BLaER1 (cell line): ENCODE data around the gene SIX1.

Experiments used
- H3K27ac ChIP-seq: shearing (Covaris generic); formaldehyde crosslinking; 2 replicates; pipeline ENCODE4 v1.8.1; 2022
- H3K27me3 ChIP-seq: shearing (Covaris generic); formaldehyde crosslinking; 2 replicates; pipeline ENCODE4 v1.8.1; 2022
- H3K36me3 ChIP-seq: shearing (Covaris generic); formaldehyde crosslinking; 2 replicates; pipeline ENCODE4 v1.8.1; 2022
- H3K4me1 ChIP-seq: shearing (Covaris generic); formaldehyde crosslinking; 2 replicates; pipeline ENCODE4 v1.8.1; 2022
- H3K4me2 ChIP-seq: shearing (Covaris generic); formaldehyde crosslinking; 2 replicates; pipeline ENCODE4 v1.8.1; 2022
- H3K4me3 ChIP-seq: shearing (Covaris generic); formaldehyde crosslinking; 2 replicates; pipeline ENCODE4 v1.8.1; 2022
- H3K9ac ChIP-seq: shearing (Covaris generic); formaldehyde crosslinking; 2 replicates; pipeline ENCODE4 v1.8.1; 2022
- H3K9me3 ChIP-seq: shearing (Covaris generic); formaldehyde crosslinking; 2 replicates; pipeline ENCODE4 v1.8.1; 2022
- H4K20me1 ChIP-seq: shearing (Covaris generic); formaldehyde crosslinking; 2 replicates; pipeline ENCODE4 v1.8.1; 2022
- Cebpa-rat ChIP-seq: shearing (Covaris generic); IDR thresholded peaks from 2 replicates; pipeline ENCODE4 v1.8.1; 2022

Gene SIX1

DNA sequence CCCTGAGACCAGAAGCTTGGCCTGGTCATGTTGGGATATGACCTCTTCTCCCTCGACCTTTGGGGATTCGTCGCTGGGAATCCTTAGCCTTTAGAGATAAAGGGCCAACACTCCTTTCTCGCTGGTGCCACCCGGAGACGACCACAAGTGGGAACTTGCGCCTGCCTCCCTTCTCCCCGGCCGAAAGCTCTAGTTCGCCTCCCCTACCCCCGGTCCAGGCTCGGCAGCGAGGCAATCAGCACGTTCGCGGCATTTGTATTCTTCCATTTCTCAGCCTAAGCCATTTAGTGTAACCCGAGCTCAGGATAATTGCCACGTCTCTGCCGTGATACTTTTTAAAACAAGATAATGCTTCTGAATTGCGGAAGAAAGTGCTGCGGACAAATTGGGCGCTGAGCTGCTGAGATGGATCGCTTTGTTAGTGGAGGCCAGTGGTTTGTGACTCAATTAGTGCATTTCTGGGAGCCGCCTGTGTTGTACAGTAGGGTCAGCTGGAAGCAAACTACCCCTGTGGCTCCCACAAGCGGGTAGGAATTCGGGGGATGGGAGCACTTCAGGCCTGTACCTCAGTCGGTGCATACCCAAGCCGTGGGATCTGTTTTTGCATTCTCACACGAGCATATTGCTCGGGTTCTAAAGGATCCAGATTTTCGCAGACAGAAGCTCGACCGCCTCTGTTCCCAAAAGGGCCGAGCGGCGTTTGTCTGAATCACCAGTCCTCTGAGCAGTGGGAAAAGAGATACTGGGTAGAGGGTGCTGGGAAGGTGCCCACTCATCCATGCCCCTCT is 6.8 kb upstream of the SIX1 start:
- peaks cover 18% of the 10 kb centered on the region for H3K4me1 ChIP-seq
- H3K27me3 ChIP-seq, result peaks cover 84% of the 10 kb centered on the region
- no peaks in the 10 kb centered on the region for H3K36me3 ChIP-seq
- peak overlapping the region; percentile 93 for H3K4me2 ChIP-seq
- H3K9me3 ChIP-seq, result peaks cover 26% of the 10 kb centered on the region
- H4K20me1 ChIP-seq, result peaks cover 8% of the 10 kb centered on the region; the same call in 1 of the 2 replicates
- peak overlapping the region; percentile 74 for H3K4me3 ChIP-seq
- no peak for TF ChIP-seq Cebpa-rat
- H3K27ac ChIP-seq, result no peak overlapping the region
- no peak overlapping the region for H3K9ac ChIP-seq

DNA sequence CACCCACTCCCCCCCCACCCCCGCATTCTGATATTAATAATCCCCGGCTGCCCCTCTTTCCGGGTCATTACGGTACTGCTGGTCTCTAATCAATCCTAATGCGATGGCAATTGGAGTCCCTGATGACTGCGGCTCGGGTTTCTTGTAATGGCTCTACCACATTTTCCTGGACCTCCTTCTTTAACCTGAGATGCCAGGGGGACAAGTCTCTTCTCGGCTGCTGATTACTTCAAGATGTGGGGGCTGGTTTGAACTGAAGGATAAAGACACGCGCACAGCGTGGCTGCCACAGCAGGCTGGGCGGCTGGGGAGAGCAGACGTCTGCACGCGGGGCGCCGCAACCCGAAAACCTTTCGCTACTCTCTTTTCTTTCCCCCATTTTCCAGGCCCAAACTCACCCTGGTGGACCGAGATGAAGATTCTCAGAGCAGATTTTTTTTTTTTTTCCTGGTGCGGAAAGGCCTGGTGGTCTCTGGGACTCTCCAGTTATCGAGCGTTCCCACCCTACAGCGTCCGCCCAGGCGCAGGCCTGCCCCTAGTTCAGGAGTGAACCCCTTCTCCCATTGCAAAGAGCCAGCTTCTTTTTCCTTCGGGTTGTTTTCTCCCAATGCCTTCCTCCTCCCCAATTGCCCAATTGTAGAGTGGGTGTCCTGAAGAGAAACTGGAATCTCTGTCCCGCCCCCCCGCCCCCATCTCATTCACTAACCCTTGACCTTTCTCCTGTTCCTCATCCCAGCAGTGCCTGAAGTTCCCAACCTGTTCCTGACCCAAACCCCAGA is 6.0 kb upstream of the SIX1 start:
- H3K27ac ChIP-seq, result no peak overlapping the region
- H3K4me3 ChIP-seq, result no peak overlapping the region
- H3K27me3 ChIP-seq, result peaks cover 91% of the 10 kb centered on the region
- no peak overlapping the region for H3K9ac ChIP-seq
- H3K4me2 ChIP-seq, result no peak overlapping the region
- H3K36me3 ChIP-seq, result no peaks in the 10 kb centered on the region
- H3K9me3 ChIP-seq, result peaks cover 26% of the 10 kb centered on the region
- peaks cover 8% of the 10 kb centered on the region; the same call in 1 of the 2 replicates for H4K20me1 ChIP-seq
- H3K4me1 ChIP-seq, result peaks cover 18% of the 10 kb centered on the region
- no peak for TF ChIP-seq Cebpa-rat

DNA sequence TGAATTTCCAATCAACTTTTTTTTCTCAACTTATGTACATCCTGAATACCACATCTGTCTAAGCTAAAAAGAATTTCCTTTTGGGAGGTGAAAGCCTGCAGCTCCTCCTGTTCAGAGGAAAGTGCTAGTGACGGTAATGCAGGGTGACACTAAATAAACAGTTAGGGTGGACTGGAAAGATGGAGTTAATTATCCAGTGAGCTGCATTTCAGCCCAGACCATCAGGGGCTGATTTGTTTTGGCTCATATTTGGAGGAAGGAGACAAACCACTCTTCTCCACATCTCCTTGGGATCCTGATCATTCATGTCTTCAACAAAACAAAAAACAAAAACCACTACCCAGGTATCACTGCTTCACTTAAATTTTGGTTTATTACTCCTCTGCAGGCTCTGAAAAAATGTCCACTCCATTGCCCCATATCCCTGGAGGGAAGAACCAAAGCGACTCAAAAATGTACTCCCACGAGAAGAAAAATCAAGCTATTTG is 5.1 kb upstream of the SIX1 start:
- H3K4me3 ChIP-seq, result no peak overlapping the region
- H3K9me3 ChIP-seq, result peaks cover 35% of the 10 kb centered on the region
- no peak overlapping the region for H3K4me2 ChIP-seq
- H3K4me1 ChIP-seq, result peaks cover 18% of the 10 kb centered on the region
- no peak overlapping the region for H3K9ac ChIP-seq
- H3K36me3 ChIP-seq, result no peaks in the 10 kb centered on the region
- peaks cover 100% of the 10 kb centered on the region for H3K27me3 ChIP-seq
- no peak overlapping the region for H3K27ac ChIP-seq
- H4K20me1 ChIP-seq, result peaks cover 8% of the 10 kb centered on the region; the same call in 1 of the 2 replicates
- no peak for TF ChIP-seq Cebpa-rat

DNA sequence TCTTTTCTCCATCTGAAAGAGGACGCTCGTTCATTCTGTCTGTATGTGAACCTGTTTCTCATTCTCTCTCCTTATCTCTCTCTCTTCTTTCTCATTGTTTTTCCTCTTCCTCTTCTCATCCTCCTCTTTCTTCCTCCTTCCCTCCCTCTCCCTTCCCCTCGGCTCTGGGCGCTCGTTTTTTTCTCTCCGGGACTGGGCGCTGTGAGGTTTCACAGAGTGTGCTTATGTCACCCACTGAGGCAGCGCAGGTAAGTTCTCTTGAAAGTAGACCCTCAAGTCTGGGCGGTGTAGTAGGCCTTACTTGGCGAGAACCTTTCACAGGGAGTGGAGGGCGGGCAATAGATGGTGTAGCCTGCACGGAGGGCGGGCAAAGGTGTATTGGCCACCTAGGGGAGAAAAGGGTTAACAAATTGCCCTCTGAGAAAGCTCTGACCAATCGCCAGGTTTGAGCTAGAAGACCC is 4.5 kb upstream of the SIX1 start:
- peaks cover 100% of the 10 kb centered on the region for H3K27me3 ChIP-seq
- H3K4me3 ChIP-seq, result no peak overlapping the region
- TF ChIP-seq Cebpa-rat, result no peak

DNA sequence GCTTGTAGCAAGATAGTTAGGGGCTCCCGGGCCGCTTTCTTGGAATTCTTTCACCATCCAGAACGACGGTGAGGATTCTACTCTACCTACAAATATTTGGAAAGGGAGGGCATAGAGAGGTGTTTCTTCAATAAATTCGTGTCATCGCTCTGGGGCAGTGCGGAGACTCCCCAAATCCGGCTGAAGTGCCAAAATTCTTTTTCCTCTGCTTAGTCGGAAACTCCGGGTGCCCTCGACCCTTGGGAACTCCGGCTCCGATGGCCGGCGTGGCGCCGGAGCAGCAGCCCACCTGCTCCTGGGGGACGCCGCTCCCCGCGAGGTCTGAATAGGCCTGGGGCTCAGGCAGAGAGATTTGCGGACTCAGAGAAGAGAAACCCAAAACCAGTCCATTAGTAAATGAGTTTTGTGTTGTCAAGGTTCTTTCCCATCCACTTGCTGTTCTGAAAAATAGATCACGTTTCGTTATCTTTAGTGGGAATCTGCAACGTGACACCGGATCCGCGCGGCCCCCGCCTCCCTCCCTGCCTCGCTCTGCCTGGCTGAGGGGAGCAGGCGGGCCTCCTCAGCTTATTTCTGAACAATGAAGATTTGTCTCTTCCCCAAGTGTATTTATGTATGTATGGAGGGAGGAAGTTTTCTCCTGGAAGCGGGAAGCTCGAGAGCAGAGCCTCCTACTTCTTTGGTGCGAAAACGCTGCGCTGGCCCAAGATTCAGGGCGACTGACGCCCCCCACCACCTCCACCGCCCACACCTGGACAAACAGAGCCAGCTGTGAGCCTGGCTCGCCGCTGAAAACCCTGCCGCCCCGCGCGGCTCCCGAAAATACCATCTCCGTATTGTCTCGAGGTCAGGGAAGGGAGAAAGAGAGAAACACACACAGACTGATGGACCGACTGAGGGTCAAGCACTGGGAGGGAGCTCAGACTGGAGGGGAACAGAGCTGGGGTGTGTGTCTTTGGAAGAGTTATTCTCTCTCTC is 3.7 kb upstream of the SIX1 start:
- H3K4me1 ChIP-seq, result peaks cover 13% of the 10 kb centered on the region
- no peak overlapping the region for H3K4me2 ChIP-seq
- peaks cover 100% of the 10 kb centered on the region for H3K27me3 ChIP-seq
- H3K9ac ChIP-seq, result no peak overlapping the region
- H3K27ac ChIP-seq, result no peak overlapping the region
- peaks cover 8% of the 10 kb centered on the region; the same call in 1 of the 2 replicates for H4K20me1 ChIP-seq
- H3K4me3 ChIP-seq, result no peak overlapping the region
- no peak for TF ChIP-seq Cebpa-rat
- H3K9me3 ChIP-seq, result peaks cover 49% of the 10 kb centered on the region
- H3K36me3 ChIP-seq, result no peaks in the 10 kb centered on the region

More for the DNA sequence above, 4.5 kb upstream of the SIX1 start:
- peaks cover 41% of the 10 kb centered on the region for H3K9me3 ChIP-seq
- H3K36me3 ChIP-seq, result no peaks in the 10 kb centered on the region
- no peak overlapping the region for H3K27ac ChIP-seq
- H3K4me2 ChIP-seq, result no peak overlapping the region
- peaks cover 8% of the 10 kb centered on the region; the same call in 1 of the 2 replicates for H4K20me1 ChIP-seq
- H3K9ac ChIP-seq, result no peak overlapping the region
- peaks cover 18% of the 10 kb centered on the region for H3K4me1 ChIP-seq

DNA sequence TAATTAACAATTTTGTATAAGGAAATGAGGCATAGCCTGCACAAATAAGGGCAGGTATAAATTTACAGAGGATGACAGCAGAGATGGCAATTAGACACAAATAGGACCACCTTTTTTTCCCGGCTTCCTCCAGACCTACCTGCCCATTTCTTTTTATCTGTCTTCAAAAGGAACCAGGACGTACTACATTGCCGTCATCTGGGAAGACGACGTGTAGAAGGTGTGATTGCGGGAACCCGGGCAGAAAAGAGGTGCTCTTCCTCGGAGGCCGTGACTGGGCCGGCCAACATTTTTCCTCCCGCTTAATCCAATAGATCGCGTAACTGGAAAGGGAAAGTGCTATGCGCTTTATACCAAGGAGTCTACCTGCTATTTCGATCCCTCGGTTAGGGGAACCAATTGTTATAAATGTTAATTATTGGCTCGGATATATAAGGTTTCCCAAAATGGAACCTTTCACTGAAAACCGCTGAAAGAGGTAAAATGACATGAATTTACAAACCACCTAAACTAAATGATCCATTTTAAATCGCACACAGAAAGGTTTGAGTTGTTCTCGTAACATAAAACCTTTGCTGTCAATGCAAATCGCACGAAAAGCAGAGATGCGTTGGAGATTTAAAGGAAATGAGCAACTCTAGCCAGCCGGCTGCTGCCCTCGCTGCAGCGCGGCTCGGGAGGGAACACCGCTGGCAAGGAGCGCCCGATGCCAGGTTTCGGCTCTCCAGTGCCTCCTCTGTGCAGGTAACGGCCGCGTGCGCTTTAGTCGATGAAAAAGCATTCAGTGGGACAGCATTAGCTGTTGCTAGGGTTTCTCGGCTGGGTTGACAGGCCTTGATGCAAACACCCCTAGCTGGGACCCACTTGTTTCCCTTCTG is 2.8 kb upstream of the SIX1 start:
- Histone ChIP-seq H3K27ac (no peak overlapping the region), H3K36me3 (no peaks in the 10 kb centered on the region), H3K27me3 (peaks cover 100% of the 10 kb centered on the region), H3K4me1 (0 out of 2 replicates have a peak, but pooled peaks cover 8% of the 10 kb centered on the region), H4K20me1 (peaks cover 12% of the 10 kb centered on the region; the same call in 1 of the 2 replicates), H3K4me3 (no peak overlapping the region), H3K9me3 (peaks cover 58% of the 10 kb centered on the region), H3K9ac (no peak overlapping the region), H3K4me2 (no peak overlapping the region)
- no peak for TF ChIP-seq Cebpa-rat

DNA sequence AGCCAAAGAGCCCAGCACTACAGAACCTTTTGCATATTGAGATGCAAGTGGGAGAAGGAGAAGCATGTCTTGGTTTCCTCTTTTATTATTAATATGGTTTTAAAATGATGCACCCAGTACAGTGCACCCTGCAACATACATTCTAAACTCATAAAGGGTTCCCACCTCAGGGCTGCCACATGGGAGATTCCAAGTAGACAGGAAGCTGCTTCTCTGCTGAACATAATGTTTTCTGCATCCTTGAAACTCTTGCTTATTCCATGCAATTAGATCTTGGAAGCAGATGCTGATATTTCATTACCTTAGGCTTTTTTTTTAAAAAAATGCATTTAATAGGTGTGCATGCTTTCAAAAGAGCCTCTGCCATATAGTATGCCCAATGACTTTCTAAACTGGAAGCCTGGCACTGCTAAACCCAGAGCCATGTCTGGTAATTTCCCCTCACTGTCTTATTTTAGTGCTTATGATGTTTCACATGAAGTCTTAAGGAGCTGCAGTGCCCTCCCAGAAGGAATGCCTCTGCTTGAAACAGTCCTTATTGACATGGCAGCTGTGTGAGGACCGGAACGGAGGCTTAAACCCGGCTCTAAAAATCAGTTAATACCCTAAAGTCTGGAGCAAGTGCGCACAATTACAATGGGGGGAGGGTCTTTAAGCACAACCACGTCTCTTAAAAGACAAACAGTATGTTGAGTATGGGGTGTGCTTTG is 2.0 kb upstream of the SIX1 start:
- Histone ChIP-seq H3K4me1 (0 out of 2 replicates have a peak, but pooled peaks cover 2% of the 10 kb centered on the region), H3K36me3 (no peaks in the 10 kb centered on the region), H3K27ac (no peak overlapping the region), H3K4me3 (no peak overlapping the region), H3K4me2 (no peak overlapping the region), H3K9me3 (peaks cover 60% of the 10 kb centered on the region), H4K20me1 (peaks cover 15% of the 10 kb centered on the region; the same call in 1 of the 2 replicates), H3K9ac (no peak overlapping the region), H3K27me3 (peaks cover 100% of the 10 kb centered on the region)
- no peak for TF ChIP-seq Cebpa-rat

DNA sequence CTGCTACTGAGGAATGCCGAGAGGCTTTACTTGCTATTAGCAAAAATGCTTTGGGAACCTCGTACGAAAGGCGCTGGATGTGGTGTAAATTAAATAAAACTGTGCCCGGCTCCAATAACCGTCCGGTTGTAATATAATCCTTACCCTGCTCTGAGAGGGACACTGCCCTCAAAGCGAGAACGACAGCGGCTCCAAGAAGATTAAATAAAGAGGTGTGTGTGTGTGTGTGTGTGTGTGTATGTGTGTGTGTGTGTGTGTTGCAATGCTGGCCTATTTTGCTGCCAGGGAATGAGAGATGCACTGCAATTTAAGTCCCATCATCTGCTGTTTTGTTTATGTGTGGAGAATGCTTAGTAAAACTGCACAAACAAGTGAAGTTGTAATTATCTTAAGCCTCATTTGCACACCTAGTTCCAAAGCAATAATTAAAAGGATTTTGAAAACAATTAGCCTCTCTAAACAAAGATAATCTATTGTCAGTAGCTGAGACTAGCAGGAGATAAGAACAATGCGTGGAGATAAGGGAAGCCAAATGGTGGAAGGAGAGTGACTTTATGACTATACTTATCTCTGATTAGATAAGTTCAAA is 1.2 kb upstream of the SIX1 start:
- Histone ChIP-seq H3K27ac (no peak overlapping the region), H3K9ac (no peak overlapping the region), H3K9me3 (peaks cover 60% of the 10 kb centered on the region), H3K4me2 (no peak overlapping the region), H3K4me1 (no peaks in the 10 kb centered on the region), H4K20me1 (peaks cover 15% of the 10 kb centered on the region; the same call in 1 of the 2 replicates), H3K36me3 (no peaks in the 10 kb centered on the region), H3K27me3 (peaks cover 100% of the 10 kb centered on the region), H3K4me3 (no peak overlapping the region)
- no peak for TF ChIP-seq Cebpa-rat
